ENCODE measurements around the gene ADAMTS19.

ADAMTS19 gene

GRCh38 chr5:129773376-129773775, 313.3 kb downstream of the ADAMTS19 start:
- DNase-seq, result no peak

GRCh38 chr5:129781594-129781993, 321.5 kb downstream of the ADAMTS19 start:
- no peak for DNase-seq

All from NCI-H510A (cell line).